Type B pancreatic cell (in vitro differentiated cells): ENCODE measurements around the gene TIAM1. TPM values are rescaled to one million over a fixed set of nuclear protein-coding genes. Genes with fewer than 3 reads are reported as not detected.

Experiments used
- DNase-seq: peaks from one replicate; pipeline ENCODE4 v3.0.0; 2021; ENCODE audit warnings: mixed read lengths; ENCODE audit not compliant: unreplicated experiment; ENCODE audit errors: extremely low spot score
- H3K27ac Mint-ChIP-seq: 2 replicates; pipeline ENCODE4 v1.8.0; 2021; ENCODE audit warnings: mild to moderate bottlenecking, mixed read lengths
- H3K27me3 Mint-ChIP-seq: 2 replicates; pipeline ENCODE4 v1.8.0; 2021; ENCODE audit warnings: mixed read lengths
- H3K36me3 Mint-ChIP-seq: 2 replicates; pipeline ENCODE4 v1.8.0; 2021; ENCODE audit warnings: mixed read lengths
- H3K4me1 Mint-ChIP-seq: one replicate; pipeline ENCODE4 v1.8.0; 2021; ENCODE audit warnings: mixed read lengths; ENCODE audit not compliant: unreplicated experiment
- H3K4me3 Mint-ChIP-seq: 2 replicates; pipeline ENCODE4 v1.8.0; 2021; ENCODE audit warnings: mild to moderate bottlenecking, mixed read lengths
- H3K9me3 Mint-ChIP-seq: 2 replicates; pipeline ENCODE4 v1.8.0; 2021; ENCODE audit warnings: mixed read lengths
- total RNA-seq: library from RNA; stranded (reverse); gene quantifications from 2 replicates; pipeline ENCODE4 v1.2.1, GENCODE V29; 2021; ENCODE audit warnings: low replicate concordance
- TF ChIP-seq, protein P1 (sequence below): fragments of 200-600 bp; sonication (generic); conservative IDR thresholded peaks from 2 replicates; pipeline ENCODE4 v1.5.0; 2021; ENCODE audit warnings: antibody characterized with exemption, mild to moderate bottlenecking

Gene TIAM1
- total RNA-seq, 1 donor from 2014 or later = 49.3 TPM

DNA sequence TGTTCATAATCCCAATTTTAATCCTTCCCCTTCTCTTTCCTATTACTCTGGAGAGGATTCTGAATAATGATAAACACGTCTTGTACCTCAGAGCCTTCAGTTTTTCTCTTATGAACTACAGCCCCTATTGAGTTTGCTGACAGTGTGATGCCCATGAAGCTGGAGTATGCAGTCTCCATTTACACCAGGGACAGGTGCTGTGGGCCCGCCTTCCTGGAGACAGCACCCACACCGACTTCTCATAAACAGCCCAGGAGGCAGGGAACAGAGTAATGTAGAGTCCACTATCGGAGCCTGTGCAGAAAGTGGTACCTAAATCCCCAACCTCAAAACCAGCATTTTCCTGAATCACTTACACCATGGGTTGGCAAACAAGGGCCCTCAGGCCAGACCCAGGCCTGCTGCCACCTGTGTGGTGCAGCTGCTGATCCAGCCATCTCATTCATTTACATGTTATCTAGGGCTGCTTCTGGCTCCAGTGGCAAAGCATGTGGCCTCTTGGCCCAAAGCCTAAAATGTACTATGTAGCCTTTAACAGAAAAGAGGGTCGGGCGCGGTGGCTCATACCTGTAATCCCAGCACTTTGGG, 210.7 kb downstream of the TIAM1 start:
- no peaks in the 10 kb centered on the region for H3K27me3 Mint-ChIP-seq
- H3K9me3 Mint-ChIP-seq = no peaks in the 10 kb centered on the region
- H3K4me3 Mint-ChIP-seq = no peak overlapping the region
- TF ChIP-seq, protein P1, sequence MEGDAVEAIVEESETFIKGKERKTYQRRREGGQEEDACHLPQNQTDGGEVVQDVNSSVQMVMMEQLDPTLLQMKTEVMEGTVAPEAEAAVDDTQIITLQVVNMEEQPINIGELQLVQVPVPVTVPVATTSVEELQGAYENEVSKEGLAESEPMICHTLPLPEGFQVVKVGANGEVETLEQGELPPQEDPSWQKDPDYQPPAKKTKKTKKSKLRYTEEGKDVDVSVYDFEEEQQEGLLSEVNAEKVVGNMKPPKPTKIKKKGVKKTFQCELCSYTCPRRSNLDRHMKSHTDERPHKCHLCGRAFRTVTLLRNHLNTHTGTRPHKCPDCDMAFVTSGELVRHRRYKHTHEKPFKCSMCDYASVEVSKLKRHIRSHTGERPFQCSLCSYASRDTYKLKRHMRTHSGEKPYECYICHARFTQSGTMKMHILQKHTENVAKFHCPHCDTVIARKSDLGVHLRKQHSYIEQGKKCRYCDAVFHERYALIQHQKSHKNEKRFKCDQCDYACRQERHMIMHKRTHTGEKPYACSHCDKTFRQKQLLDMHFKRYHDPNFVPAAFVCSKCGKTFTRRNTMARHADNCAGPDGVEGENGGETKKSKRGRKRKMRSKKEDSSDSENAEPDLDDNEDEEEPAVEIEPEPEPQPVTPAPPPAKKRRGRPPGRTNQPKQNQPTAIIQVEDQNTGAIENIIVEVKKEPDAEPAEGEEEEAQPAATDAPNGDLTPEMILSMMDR = no peak
- H3K27ac Mint-ChIP-seq = no peak overlapping the region
- H3K36me3 Mint-ChIP-seq = peaks cover 51% of the 10 kb centered on the region
- H3K4me1 Mint-ChIP-seq = peaks cover 7% of the 10 kb centered on the region
- no peak for DNase-seq

DNA sequence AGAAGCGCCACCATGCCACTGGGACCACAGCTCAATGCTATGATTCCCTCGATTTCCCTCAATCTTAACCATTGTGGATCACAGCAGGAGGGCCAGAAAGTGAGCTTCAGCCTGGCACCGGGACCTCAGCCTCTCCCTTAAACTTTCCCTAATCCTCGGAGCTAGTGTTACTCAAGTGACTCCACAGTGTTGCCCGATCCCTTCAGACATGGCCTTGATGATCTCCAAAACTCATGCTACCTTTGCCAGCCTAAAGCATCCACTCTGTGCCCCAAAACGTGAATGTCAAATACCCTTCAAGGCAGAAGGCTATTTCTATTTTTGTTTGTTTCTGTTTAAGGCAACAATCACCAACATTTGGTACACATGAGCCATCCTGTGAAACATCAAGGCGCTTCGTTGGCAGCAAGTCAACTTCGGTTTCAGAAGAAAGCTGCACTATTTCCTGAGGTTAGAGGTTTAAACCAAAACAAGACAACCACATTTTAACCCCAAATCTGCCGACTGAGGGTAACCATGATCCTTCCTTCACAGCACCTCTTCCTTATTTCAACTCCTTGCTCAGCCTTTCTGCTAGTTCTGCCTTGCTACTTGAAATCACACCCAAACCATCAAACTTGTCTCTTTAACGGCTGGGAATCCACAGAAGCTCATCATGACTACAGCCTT, 211.4 kb downstream of the TIAM1 start:
- H3K36me3 Mint-ChIP-seq = peaks cover 54% of the 10 kb centered on the region

DNA sequence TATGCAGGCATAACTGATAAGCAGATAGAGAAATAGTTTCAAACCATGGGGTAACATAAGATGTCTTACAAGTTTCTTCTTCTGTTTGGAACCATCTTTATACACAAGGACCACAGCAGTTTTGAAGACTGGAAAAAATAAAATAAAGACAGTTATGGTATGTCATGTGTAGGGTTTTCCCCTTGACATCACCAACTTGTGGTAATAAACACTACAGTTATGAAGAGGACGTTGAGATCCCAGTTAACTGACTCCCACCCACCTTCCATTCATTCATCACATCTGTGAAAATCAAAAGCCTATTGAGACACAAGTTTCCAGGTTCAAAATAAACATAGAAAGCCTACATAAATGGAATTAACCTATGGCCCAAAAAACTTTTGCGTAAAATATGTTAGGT, 213.2 kb downstream of the TIAM1 start:
- TF ChIP-seq, protein P1 = no peak
- Mint-ChIP-seq H3K9me3 (no peaks in the 10 kb centered on the region), H3K4me1 (peaks cover 10% of the 10 kb centered on the region), H3K27me3 (no peaks in the 10 kb centered on the region), H3K27ac (no peak overlapping the region), H3K36me3 (peaks cover 56% of the 10 kb centered on the region), H3K4me3 (no peak overlapping the region)
- DNase-seq = no peak

More for the DNA sequence above, 211.4 kb downstream of the TIAM1 start:
- no peak for DNase-seq
- Mint-ChIP-seq H3K27ac (no peak overlapping the region), H3K4me3 (no peak overlapping the region), H3K4me1 (peaks cover 11% of the 10 kb centered on the region), H3K27me3 (no peaks in the 10 kb centered on the region), H3K9me3 (no peaks in the 10 kb centered on the region)
- TF ChIP-seq, protein P1 = no peak

DNA sequence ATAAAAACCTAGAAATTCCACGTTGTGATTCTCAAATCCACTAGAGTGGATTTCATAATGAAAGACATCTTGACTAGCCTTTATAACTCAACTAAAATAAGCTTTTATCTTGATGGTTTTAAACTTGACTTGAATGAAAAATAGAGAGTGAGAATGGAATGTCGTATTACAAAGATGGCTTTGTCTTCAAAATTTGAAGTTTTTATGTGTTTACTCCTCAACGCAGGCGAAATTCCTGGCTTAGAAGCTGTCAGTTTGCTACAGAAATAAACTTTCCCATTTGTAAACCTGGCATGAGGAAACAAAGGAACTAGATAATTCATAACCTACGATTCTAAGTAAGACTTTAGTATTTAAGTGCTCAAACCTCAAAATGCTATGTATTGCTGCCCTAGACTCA, 215.8 kb downstream of the TIAM1 start:
- peaks cover 42% of the 10 kb centered on the region for H3K36me3 Mint-ChIP-seq
- H3K27me3 Mint-ChIP-seq = no peaks in the 10 kb centered on the region
- H3K4me3 Mint-ChIP-seq = no peak overlapping the region
- no peak for DNase-seq
- TF ChIP-seq, protein P1 = no peak
- H3K4me1 Mint-ChIP-seq = peaks cover 12% of the 10 kb centered on the region
- H3K9me3 Mint-ChIP-seq = no peaks in the 10 kb centered on the region
- no peak overlapping the region for H3K27ac Mint-ChIP-seq

DNA sequence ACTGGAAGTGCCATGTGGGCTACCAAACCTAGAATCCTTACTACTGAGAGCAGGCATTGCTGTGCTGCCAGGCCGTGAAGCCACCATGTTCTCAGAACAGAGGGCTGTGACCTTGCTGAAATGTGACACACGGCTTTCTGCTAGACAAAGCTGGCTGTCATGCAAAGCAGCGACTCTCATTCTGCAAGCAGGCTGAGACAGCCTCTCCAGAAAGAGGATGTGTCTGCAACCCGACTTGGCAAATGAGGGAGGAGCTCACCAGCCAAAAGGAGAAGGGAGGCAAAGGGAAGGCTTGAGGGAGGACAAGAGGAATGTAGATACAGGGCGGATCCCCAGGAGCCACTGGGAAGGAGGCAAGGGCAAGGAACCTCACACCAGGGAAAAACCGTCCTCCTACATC, 220.1 kb downstream of the TIAM1 start:
- peaks cover 12% of the 10 kb centered on the region for H3K4me1 Mint-ChIP-seq
- no peaks in the 10 kb centered on the region for H3K27me3 Mint-ChIP-seq
- no peaks in the 10 kb centered on the region for H3K9me3 Mint-ChIP-seq
- H3K27ac Mint-ChIP-seq = no peak overlapping the region
- DNase-seq = no peak
- peaks cover 42% of the 10 kb centered on the region for H3K36me3 Mint-ChIP-seq
- no peak overlapping the region for H3K4me3 Mint-ChIP-seq
- TF ChIP-seq, protein P1 = no peak
